ENCODE results near the gene MICAL3. TPM values are rescaled to one million over a fixed set of nuclear protein-coding genes. Genes with fewer than 3 reads are reported as not detected.

Gene MICAL3
- total and polyA plus RNA-seq, 9 of the 15 experiments (the other 6 are each of a cell fraction or from before 2014, with no cell fraction given) = 0.53 to 32.1 (median 12.3) TPM

DNA sequence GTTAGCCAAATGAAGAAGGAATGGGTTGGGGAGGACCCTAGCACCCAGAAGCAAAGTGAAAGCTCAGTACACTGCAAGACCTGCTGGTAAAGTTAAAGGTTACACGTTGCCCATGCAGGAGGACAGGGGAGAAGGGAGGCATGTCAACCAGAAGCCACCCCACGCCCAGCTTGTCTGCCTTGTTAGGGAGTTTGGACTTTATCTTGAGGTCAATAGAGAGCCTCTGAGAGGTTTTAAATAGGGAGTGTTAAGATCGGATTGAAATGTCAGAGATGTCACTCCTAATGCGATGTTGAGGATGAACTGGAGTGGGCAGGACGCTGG is 34.7 kb upstream of the MICAL3 start:
- Histone ChIP-seq H3K4me1 (replicated peaks in 1 of 2; ENCODE audit: control insufficient read depth in 2 of 2, insufficient read depth in 2 of 2, low read length in 2 of 2) (peaks cover 11 to 16% of the 10 kb centered on the region in 2 experiments; a peak in 4 of 5 replicates), H3K4me2 (ENCODE audit: insufficient read depth, low read length) (no peak overlapping the region), H4K20me1 (replicated peaks; ENCODE audit: control insufficient read depth, insufficient read depth, low read length) (no peaks in the 10 kb centered on the region), H3K9me1 (ENCODE audit: control insufficient read depth, insufficient read depth, low read length) (no peaks in the 10 kb centered on the region), H3K4me3 (no peak overlapping the region), H3K27me3 (ENCODE audit: control insufficient read depth in 2 of 2, insufficient read depth in 2 of 2, low read length in 2 of 2) (peaks cover 30% of the 10 kb centered on the region in 2 experiments), H2AFZ (ENCODE audit: low read depth, low read length) (no peak overlapping the region), H3K36me3 (ENCODE audit: control insufficient read depth, insufficient read depth, low read length) (no peaks in the 10 kb centered on the region), H3K9ac (ENCODE audit: insufficient read depth in 1 of 2, low read depth in 2 of 2, low read length in 2 of 2) (no peak overlapping the region), H3K27ac (ENCODE audit: extremely low read depth, low read depth, low read length) (no peak overlapping the region), H3K9me3 (replicated peaks; ENCODE audit: control insufficient read depth, insufficient read depth, low read depth, low read length) (no peaks in the 10 kb centered on the region), H3K79me2 (ENCODE audit: control insufficient read depth, insufficient read depth, low read length) (no peaks in the 10 kb centered on the region)
- ChIA-PET CTCF (ENCODE audit: low intra/inter-chr PET ratio) (no interaction called here), POLR2A (interaction anchor here (1.7 kb wide), 1 partner anchor 11 kb away, joined by 6 read pairs; no protein-coding TSS in a partner anchor)
- no peak for ATAC-seq
- in situ Hi-C loops (cut with MboI) = no loop called here
- no peak for FAIRE-seq
- no peak for DNase-seq (ENCODE audit: extremely low read depth in 1 of 4, low spot score in 3 of 4)
- no TSS peak for BruUV-seq (replicated peaks)
- intact Hi-C loops (cut with micrococcal nuclease) = no loop called here
- WGBS (ENCODE audit: insufficient coverage, low coverage, missing lambda C conversion rate) = 0% methylated on average over 5 of the region's 5 CpGs
- TF ChIP-seq, protein P1, sequence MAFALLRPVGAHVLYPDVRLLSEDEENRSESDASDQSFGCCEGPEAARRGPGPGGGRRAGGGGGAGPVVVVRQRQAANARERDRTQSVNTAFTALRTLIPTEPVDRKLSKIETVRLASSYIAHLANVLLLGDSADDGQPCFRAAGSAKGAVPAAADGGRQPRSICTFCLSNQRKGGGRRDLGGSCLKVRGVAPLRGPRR (CRISPR knock-in tag; IDR thresholded peaks at IDR 0.05) = no peak
- TF ChIP-seq NFIC (IDR thresholded peaks at IDR 0.05) (no peak), EP400 (IDR thresholded peaks at IDR 0.05) (no peak), ZNF274 (IDR thresholded peaks at IDR 0.05; ENCODE audit: borderline replicate concordance, low read depth, low read length) (no peak), NR3C1 (CRISPR knock-in tag; IDR thresholded peaks at IDR 0.05) (no peak), CBX2 (IDR thresholded peaks at IDR 0.05; ENCODE audit: insufficient read depth, low read length, poor library complexity, severe bottlenecking) (no peak), ZNF354B (CRISPR knock-in tag; IDR thresholded peaks at IDR 0.05) (no peak), ARHGAP35 (IDR thresholded peaks at IDR 0.05; ENCODE audit: partially characterized antibody) (no peak), ZNF589 (CRISPR knock-in tag; IDR thresholded peaks at IDR 0.05; ENCODE audit: low read depth) (no peak), CHD4 (IDR thresholded peaks at IDR 0.05; ENCODE audit: insufficient read depth, insufficient replicate concordance, low read depth, low read length, poor library complexity, severe bottlenecking) (no peak), HNRNPK (IDR thresholded peaks at IDR 0.05; ENCODE audit: low read depth, low read length, poor library complexity, severe bottlenecking) (no peak)
- TF ChIP-seq, protein P2, sequence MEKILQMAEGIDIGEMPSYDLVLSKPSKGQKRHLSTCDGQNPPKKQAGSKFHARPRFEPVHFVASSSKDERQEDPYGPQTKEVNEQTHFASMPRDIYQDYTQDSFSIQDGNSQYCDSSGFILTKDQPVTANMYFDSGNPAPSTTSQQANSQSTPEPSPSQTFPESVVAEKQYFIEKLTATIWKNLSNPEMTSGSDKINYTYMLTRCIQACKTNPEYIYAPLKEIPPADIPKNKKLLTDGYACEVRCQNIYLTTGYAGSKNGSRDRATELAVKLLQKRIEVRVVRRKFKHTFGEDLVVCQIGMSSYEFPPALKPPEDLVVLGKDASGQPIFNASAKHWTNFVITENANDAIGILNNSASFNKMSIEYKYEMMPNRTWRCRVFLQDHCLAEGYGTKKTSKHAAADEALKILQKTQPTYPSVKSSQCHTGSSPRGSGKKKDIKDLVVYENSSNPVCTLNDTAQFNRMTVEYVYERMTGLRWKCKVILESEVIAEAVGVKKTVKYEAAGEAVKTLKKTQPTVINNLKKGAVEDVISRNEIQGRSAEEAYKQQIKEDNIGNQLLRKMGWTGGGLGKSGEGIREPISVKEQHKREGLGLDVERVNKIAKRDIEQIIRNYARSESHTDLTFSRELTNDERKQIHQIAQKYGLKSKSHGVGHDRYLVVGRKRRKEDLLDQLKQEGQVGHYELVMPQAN (IDR thresholded peaks at IDR 0.05; ENCODE audit: borderline replicate concordance) = no peak
- TF ChIP-seq, protein P3, sequence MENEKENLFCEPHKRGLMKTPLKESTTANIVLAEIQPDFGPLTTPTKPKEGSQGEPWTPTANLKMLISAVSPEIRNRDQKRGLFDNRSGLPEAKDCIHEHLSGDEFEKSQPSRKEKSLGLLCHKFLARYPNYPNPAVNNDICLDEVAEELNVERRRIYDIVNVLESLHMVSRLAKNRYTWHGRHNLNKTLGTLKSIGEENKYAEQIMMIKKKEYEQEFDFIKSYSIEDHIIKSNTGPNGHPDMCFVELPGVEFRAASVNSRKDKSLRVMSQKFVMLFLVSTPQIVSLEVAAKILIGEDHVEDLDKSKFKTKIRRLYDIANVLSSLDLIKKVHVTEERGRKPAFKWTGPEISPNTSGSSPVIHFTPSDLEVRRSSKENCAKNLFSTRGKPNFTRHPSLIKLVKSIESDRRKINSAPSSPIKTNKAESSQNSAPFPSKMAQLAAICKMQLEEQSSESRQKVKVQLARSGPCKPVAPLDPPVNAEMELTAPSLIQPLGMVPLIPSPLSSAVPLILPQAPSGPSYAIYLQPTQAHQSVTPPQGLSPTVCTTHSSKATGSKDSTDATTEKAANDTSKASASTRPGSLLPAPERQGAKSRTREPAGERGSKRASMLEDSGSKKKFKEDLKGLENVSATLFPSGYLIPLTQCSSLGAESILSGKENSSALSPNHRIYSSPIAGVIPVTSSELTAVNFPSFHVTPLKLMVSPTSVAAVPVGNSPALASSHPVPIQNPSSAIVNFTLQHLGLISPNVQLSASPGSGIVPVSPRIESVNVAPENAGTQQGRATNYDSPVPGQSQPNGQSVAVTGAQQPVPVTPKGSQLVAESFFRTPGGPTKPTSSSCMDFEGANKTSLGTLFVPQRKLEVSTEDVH (IDR thresholded peaks at IDR 0.05; ENCODE audit: low read depth, partially characterized antibody) = no peak
- TF ChIP-seq, protein P4, sequence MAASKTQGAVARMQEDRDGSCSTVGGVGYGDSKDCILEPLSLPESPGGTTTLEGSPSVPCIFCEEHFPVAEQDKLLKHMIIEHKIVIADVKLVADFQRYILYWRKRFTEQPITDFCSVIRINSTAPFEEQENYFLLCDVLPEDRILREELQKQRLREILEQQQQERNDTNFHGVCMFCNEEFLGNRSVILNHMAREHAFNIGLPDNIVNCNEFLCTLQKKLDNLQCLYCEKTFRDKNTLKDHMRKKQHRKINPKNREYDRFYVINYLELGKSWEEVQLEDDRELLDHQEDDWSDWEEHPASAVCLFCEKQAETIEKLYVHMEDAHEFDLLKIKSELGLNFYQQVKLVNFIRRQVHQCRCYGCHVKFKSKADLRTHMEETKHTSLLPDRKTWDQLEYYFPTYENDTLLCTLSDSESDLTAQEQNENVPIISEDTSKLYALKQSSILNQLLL (CRISPR knock-in tag; IDR thresholded peaks at IDR 0.05; ENCODE audit: borderline replicate concordance) = no peak

Data from K562 (cell line).